GM08714 (cell line): Measurements from ENCODE around the gene XYLT2.

Experiments
- H3K4me3 ChIP-seq: fragments of 200-500 bp; sonication (Bioruptor generic); 2 replicates; pipeline ENCODE4 v1.5.1; 2014; ENCODE audit warnings: mild to moderate bottlenecking, low read length, inconsistent platforms
- ZNF274 ChIP-seq: IDR thresholded peaks from 2 replicates; pipeline ENCODE4 v1.6.1; 2012; ENCODE audit warnings: mild to moderate bottlenecking, low read depth, low read length

Gene XYLT2

GRCh38 chr17:50350733-50351132, 4.8 kb downstream of the XYLT2 start:
- no peak overlapping the region for H3K4me3 ChIP-seq
- TF ChIP-seq ZNF274 = no peak

GRCh38 chr17:50352072-50352692, 6.3 kb downstream of the XYLT2 start:
- no peak for TF ChIP-seq ZNF274
- H3K4me3 ChIP-seq = no peak overlapping the region

GRCh38 chr17:50352693-50353599, 7.0 kb downstream of the XYLT2 start:
- no peak overlapping the region for H3K4me3 ChIP-seq
- no peak for TF ChIP-seq ZNF274

- TF ChIP-seq ZNF274 = no peak
- no peak overlapping the region for H3K4me3 ChIP-seq
These were observed 7.8 kb downstream of the XYLT2 start for GRCh38 chr17:50353600-50354195.

- TF ChIP-seq ZNF274 = no peak
- no peak overlapping the region for H3K4me3 ChIP-seq
These were observed 8.3 kb downstream of the XYLT2 start for GRCh38 chr17:50354198-50354597.

- TF ChIP-seq ZNF274 = no peak
- H3K4me3 ChIP-seq = no peak overlapping the region
These were observed 8.8 kb downstream of the XYLT2 start for GRCh38 chr17:50354776-50355175.

GRCh38 chr17:50355336-50355700, 9.4 kb downstream of the XYLT2 start:
- H3K4me3 ChIP-seq = no peak overlapping the region
- no peak for TF ChIP-seq ZNF274

GRCh38 chr17:50355701-50356341, 9.9 kb downstream of the XYLT2 start:
- no peak overlapping the region for H3K4me3 ChIP-seq
- TF ChIP-seq ZNF274 = no peak

- no peak for TF ChIP-seq ZNF274
- H3K4me3 ChIP-seq = no peak overlapping the region
These were observed 10.5 kb downstream of the XYLT2 start for GRCh38 chr17:50356418-50356817.

GRCh38 chr17:50356892-50357510, 11.1 kb downstream of the XYLT2 start:
- no peak overlapping the region for H3K4me3 ChIP-seq
- TF ChIP-seq ZNF274 = no peak

GRCh38 chr17:50358177-50358576, 12.3 kb downstream of the XYLT2 start:
- no peak for TF ChIP-seq ZNF274
- H3K4me3 ChIP-seq = no peak overlapping the region

GRCh38 chr17:50359005-50359699, 13.2 kb downstream of the XYLT2 start:
- no peak for TF ChIP-seq ZNF274
- no peak overlapping the region for H3K4me3 ChIP-seq

GRCh38 chr17:50359998-50360461, 14.1 kb downstream of the XYLT2 start:
- TF ChIP-seq ZNF274 = no peak
- H3K4me3 ChIP-seq = no peak overlapping the region

- no peak overlapping the region for H3K4me3 ChIP-seq
- no peak for TF ChIP-seq ZNF274
These were observed 14.7 kb downstream of the XYLT2 start for GRCh38 chr17:50360486-50361115.
